NOMO-1 treated with DMSO at 0.1 percent for 48 hours (cell line): ENCODE data around the gene ATG14.
"Not testable (repeated sequence)": the region's sequence is repeated elsewhere in the genome, so short reads cannot be mapped to it uniquely, and the experiment has no call there.

Experiments
- DNase-seq: peaks from one replicate; lab custom pipeline; 2025; ENCODE audit not compliant: unreplicated experiment; lab: John Stamatoyannopoulos, UW

Gene ATG14

GRCh38 chr14:55387121-55387520, 24.5 kb downstream of the ATG14 start:
- no peak for DNase-seq

GRCh38 chr14:55386037-55386808, 25.4 kb downstream of the ATG14 start:
- no peak for DNase-seq

- no peak for DNase-seq
These were observed 27.1 kb downstream of the ATG14 start for GRCh38 chr14:55384536-55384935.

GRCh38 chr14:55383541-55384140, 28.0 kb downstream of the ATG14 start:
- DNase-seq: no peak

- DNase-seq: not testable (repeated sequence)
These were observed 28.6 kb downstream of the ATG14 start for GRCh38 chr14:55383056-55383466.

- no peak for DNase-seq
These were observed 29.1 kb downstream of the ATG14 start for GRCh38 chr14:55382483-55382882.

GRCh38 chr14:55381561-55381960, 30.1 kb downstream of the ATG14 start:
- DNase-seq: no peak

- no peak for DNase-seq
These were observed 30.6 kb downstream of the ATG14 start for GRCh38 chr14:55381040-55381439.

GRCh38 chr14:55377236-55377635, 34.4 kb downstream of the ATG14 start:
- DNase-seq: no peak

GRCh38 chr14:55374771-55375170, 36.9 kb downstream of the ATG14 start:
- DNase-seq: no peak

GRCh38 chr14:55373784-55374705, 37.6 kb downstream of the ATG14 start:
- no peak for DNase-seq

GRCh38 chr14:55372825-55373224, 38.8 kb downstream of the ATG14 start:
- no peak for DNase-seq

- DNase-seq: no peak
These were observed 39.2 kb downstream of the ATG14 start for GRCh38 chr14:55372423-55372822.

- DNase-seq: no peak
These were observed 40.7 kb downstream of the ATG14 start for GRCh38 chr14:55370883-55371455.

GRCh38 chr14:55366271-55366670, 45.4 kb downstream of the ATG14 start:
- DNase-seq: no peak

- no peak for DNase-seq
These were observed 50.4 kb downstream of the ATG14 start for GRCh38 chr14:55361190-55361589.

- DNase-seq: no peak
These were observed 52.3 kb downstream of the ATG14 start for GRCh38 chr14:55359307-55359706.

- no peak for DNase-seq
These were observed 54.7 kb downstream of the ATG14 start for GRCh38 chr14:55356913-55357312.

- DNase-seq: no peak
These were observed 55.7 kb downstream of the ATG14 start for GRCh38 chr14:55355922-55356321.

GRCh38 chr14:55354500-55354899, 57.1 kb downstream of the ATG14 start:
- peak; percentile 11 for DNase-seq
